SK-N-SH treated with all-trans-retinoic acid at 6 μM for 48 hours (cell line): ENCODE measurements around the gene OBSCN.
"Not testable (repeated sequence)": the region's sequence is repeated elsewhere in the genome, so short reads cannot be mapped to it uniquely, and the experiment has no call there.

Experiments
- ATAC-seq: fragments of 200-7000 bp; cut with Tn5 transposase; 3 replicates; pipeline ENCODE4 v1.9.1; 2020; ENCODE audit warnings: mild to moderate bottlenecking, moderate library complexity
- ARNTL ChIP-seq: fragments of 450-650 bp; formaldehyde crosslinking; IDR thresholded peaks from 2 replicates; pipeline ENCODE4 v1.5.0; 2020; ENCODE audit warnings: low read depth, mild to moderate bottlenecking, moderate library complexity, borderline replicate concordance
- BACH2 ChIP-seq: fragments of 250-450 bp; sonication (Bioruptor Pico); IDR thresholded peaks from 2 replicates; pipeline ENCODE4 v1.9.0; 2021; ENCODE audit warnings: mild to moderate bottlenecking, borderline replicate concordance
- CREB5 ChIP-seq: fragments of 250-450 bp; sonication (Bioruptor Pico); IDR thresholded peaks from 2 replicates; pipeline ENCODE4 v1.5.1; 2020; ENCODE audit warnings: low read depth, mild to moderate bottlenecking, moderate library complexity
- CSDC2 ChIP-seq: fragments of 250-450 bp; sonication (Bioruptor Pico); IDR thresholded peaks from 2 replicates; pipeline ENCODE4 v1.5.0; 2020; ENCODE audit warnings: mild to moderate bottlenecking, moderate library complexity
- CSRNP3 ChIP-seq: fragments of 250-450 bp; sonication (Bioruptor Pico); IDR thresholded peaks from 2 replicates; pipeline ENCODE4 v1.5.1; 2021; ENCODE audit warnings: mild to moderate bottlenecking, moderate library complexity
- ESRRG ChIP-seq: fragments of 250-450 bp; sonication (Bioruptor Pico); IDR thresholded peaks from 2 replicates; pipeline ENCODE4 v1.6.1; 2021; ENCODE audit warnings: mild to moderate bottlenecking
- GLIS3 ChIP-seq: fragments of 250-450 bp; sonication (Bioruptor Pico); IDR thresholded peaks from 2 replicates; pipeline ENCODE4 v1.5.0; 2020; ENCODE audit warnings: mild to moderate bottlenecking, moderate library complexity
- ISL1 ChIP-seq: fragments of 250-450 bp; sonication (Bioruptor Pico); IDR thresholded peaks from 2 replicates; pipeline ENCODE4 v2.1.2; 2022; ENCODE audit warnings: mild to moderate bottlenecking, moderate library complexity
- OSR1 ChIP-seq: fragments of 250-450 bp; sonication (Bioruptor Pico); IDR thresholded peaks from 2 replicates; pipeline ENCODE4 v1.8.0; 2022; ENCODE audit warnings: moderate library complexity, mild to moderate bottlenecking, inconsistent platforms
- PPARA ChIP-seq: fragments of 250-450 bp; sonication (Bioruptor Pico); IDR thresholded peaks from 2 replicates; pipeline ENCODE4 v1.5.0; 2020; ENCODE audit warnings: mild to moderate bottlenecking, borderline replicate concordance
- TOX ChIP-seq: fragments of 250-450 bp; sonication (Bioruptor Pico); IDR thresholded peaks from 2 replicates; pipeline ENCODE4 v1.8.0; 2021; ENCODE audit warnings: mild to moderate bottlenecking, moderate library complexity, borderline replicate concordance
- ZC3H10 ChIP-seq: fragments of 250-450 bp; sonication (Bioruptor Pico); IDR thresholded peaks from 2 replicates; pipeline ENCODE4 v1.5.1; 2021; ENCODE audit warnings: mild to moderate bottlenecking, moderate library complexity
- ZFP3 ChIP-seq: fragments of 250-450 bp; sonication (Bioruptor Pico); IDR thresholded peaks from 2 replicates; pipeline ENCODE4 v1.5.0; 2020; ENCODE audit warnings: mild to moderate bottlenecking, moderate library complexity
- ZFP30 ChIP-seq: fragments of 450-650 bp; formaldehyde crosslinking; IDR thresholded peaks from 2 replicates; pipeline ENCODE4 v1.5.0; 2022; ENCODE audit warnings: mild to moderate bottlenecking, moderate library complexity
- ZNF565 ChIP-seq: fragments of 450-650 bp; formaldehyde crosslinking; conservative IDR thresholded peaks from 2 replicates; pipeline ENCODE4 v1.5.0; 2020; ENCODE audit warnings: low read depth, mild to moderate bottlenecking, moderate library complexity
- ZNF70 ChIP-seq: fragments of 450-650 bp; formaldehyde crosslinking; IDR thresholded peaks from 2 replicates; pipeline ENCODE4 v1.5.0; 2020; ENCODE audit warnings: mild to moderate bottlenecking, moderate library complexity
- TF ChIP-seq, protein P1 (sequence below): fragments of 250-450 bp; sonication (Bioruptor Pico); IDR thresholded peaks from 2 replicates; pipeline ENCODE4 v1.5.0; 2020; ENCODE audit warnings: mild to moderate bottlenecking, moderate library complexity
- TF ChIP-seq, protein P2 (sequence below): fragments of 250-450 bp; sonication (Bioruptor Pico); IDR thresholded peaks from 2 replicates; pipeline ENCODE4 v1.8.0; 2021; ENCODE audit warnings: low read depth, mild to moderate bottlenecking, moderate library complexity, borderline replicate concordance

The OBSCN gene

GRCh38 chr1:228218513-228219244 lies 10.8 kb downstream of the OBSCN start (continued):
- TF ChIP-seq ZNF565 (CRISPR knock-in tag) = no peak

DNA sequence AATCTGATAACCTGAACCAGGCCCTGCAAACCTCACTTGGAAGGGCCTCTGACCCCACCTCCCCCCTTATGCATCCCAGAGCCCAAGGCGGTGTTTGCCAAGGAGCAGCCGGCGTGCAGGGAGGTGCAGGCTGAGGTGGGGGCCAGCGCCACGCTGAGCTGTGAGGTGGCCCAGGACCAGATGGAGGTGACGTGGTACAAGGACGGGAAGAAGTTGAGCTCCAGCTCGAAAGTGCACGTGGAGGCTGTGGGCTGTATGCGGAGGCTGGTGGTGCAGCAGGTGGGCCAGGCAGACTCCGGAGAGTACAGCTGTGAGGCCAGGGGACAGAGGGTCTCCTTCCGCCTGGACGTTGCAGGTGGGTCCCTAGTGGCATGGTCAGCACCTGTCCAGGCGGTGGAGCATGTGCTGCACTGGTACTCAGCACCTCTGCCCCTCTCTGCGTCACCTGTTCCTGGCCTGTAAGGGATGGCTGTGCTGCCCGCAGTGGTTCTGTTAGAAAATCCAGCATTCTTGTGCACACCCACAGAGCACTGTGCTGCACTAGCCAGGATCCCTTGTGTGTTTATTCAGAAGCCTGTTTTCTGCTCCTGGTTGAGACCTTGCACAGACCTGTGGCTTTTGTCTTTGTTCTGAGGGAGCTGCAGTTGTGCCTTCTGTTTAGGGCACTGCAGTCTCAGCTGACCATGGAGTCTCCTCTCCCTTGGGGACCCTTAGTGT lies 11.6 kb downstream of the OBSCN start:
- no peak for ATAC-seq
- TF ChIP-seq ZFP30 (CRISPR knock-in tag) (no peak), ZC3H10 (CRISPR knock-in tag) (no peak), ZFP3 (CRISPR knock-in tag) (no peak), ZNF565 (CRISPR knock-in tag) (no peak), PPARA (CRISPR knock-in tag) (no peak), TOX (CRISPR knock-in tag) (no peak), ESRRG (CRISPR knock-in tag) (no peak), CREB5 (no peak), BACH2 (CRISPR knock-in tag) (no peak), GLIS3 (CRISPR knock-in tag) (no peak), ARNTL (CRISPR knock-in tag) (no peak), CSRNP3 (CRISPR knock-in tag) (no peak), CSDC2 (no peak), ISL1 (CRISPR knock-in tag) (no peak)
- TF ChIP-seq, protein P1, sequence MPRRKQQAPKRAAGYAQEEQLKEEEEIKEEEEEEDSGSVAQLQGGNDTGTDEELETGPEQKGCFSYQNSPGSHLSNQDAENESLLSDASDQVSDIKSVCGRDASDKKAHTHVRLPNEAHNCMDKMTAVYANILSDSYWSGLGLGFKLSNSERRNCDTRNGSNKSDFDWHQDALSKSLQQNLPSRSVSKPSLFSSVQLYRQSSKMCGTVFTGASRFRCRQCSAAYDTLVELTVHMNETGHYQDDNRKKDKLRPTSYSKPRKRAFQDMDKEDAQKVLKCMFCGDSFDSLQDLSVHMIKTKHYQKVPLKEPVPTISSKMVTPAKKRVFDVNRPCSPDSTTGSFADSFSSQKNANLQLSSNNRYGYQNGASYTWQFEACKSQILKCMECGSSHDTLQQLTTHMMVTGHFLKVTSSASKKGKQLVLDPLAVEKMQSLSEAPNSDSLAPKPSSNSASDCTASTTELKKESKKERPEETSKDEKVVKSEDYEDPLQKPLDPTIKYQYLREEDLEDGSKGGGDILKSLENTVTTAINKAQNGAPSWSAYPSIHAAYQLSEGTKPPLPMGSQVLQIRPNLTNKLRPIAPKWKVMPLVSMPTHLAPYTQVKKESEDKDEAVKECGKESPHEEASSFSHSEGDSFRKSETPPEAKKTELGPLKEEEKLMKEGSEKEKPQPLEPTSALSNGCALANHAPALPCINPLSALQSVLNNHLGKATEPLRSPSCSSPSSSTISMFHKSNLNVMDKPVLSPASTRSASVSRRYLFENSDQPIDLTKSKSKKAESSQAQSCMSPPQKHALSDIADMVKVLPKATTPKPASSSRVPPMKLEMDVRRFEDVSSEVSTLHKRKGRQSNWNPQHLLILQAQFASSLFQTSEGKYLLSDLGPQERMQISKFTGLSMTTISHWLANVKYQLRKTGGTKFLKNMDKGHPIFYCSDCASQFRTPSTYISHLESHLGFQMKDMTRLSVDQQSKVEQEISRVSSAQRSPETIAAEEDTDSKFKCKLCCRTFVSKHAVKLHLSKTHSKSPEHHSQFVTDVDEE (CRISPR knock-in tag) = no peak

GRCh38 chr1:228219962-228220780 lies 12.3 kb downstream of the OBSCN start:
- TF ChIP-seq BACH2 (CRISPR knock-in tag) (no peak), CREB5 (no peak), GLIS3 (CRISPR knock-in tag) (no peak), OSR1 (no peak), ZC3H10 (CRISPR knock-in tag) (no peak), TOX (CRISPR knock-in tag) (no peak), CSRNP3 (CRISPR knock-in tag) (no peak), ZNF70 (CRISPR knock-in tag) (no peak), ARNTL (CRISPR knock-in tag) (no peak), PPARA (CRISPR knock-in tag) (no peak)
- TF ChIP-seq, protein P2, sequence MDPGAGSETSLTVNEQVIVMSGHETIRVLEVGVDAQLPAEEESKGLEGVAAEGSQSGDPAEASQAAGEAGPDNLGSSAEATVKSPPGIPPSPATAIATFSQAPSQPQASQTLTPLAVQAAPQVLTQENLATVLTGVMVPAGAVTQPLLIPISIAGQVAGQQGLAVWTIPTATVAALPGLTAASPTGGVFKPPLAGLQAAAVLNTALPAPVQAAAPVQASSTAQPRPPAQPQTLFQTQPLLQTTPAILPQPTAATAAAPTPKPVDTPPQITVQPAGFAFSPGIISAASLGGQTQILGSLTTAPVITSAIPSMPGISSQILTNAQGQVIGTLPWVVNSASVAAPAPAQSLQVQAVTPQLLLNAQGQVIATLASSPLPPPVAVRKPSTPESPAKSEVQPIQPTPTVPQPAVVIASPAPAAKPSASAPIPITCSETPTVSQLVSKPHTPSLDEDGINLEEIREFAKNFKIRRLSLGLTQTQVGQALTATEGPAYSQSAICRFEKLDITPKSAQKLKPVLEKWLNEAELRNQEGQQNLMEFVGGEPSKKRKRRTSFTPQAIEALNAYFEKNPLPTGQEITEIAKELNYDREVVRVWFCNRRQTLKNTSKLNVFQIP (CRISPR knock-in tag) = no peak
- TF ChIP-seq, protein P1 (CRISPR knock-in tag) = no peak
- ATAC-seq = no peak

DNA sequence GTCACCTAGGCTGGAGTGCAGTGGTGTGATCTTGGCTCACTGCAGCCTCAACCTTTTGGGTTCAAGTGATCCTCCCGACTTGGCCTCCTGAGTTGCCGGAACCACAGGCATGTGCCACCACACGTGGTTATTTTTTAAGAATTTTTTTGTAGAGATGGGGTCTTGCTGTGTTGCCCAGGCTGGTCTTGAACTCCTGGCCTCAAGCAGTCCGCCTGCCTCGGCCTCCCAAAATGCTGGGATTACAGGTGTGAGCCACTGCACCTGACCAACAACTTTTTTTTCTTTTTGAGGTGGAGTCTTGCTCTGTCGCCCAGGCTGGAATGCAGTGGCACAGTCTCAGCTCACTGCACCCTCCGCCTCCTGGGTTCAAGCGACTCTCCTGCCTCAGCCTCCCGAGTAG lies 13.3 kb downstream of the OBSCN start:
- not testable (repeated sequence) for ATAC-seq
